Omental fat pad (tissue), 4 donors: Measurements from ENCODE around the gene APOC3. TPM values are rescaled to one million over a fixed set of nuclear protein-coding genes. Genes with fewer than 3 reads are reported as not detected.

Experiments used
- ATAC-seq: fragments of 150-250 bp; one replicate; pipeline ENCODE4 v1.9.1; 2016; ENCODE audit warnings: mild to moderate bottlenecking, moderate library complexity; ENCODE audit not compliant: low FRiP score
- DNase-seq: peaks from one replicate; pipeline ENCODE4 v3.0.0-alpha.2; 2019; ENCODE audit warnings: low spot score
- CTCF ChIP-seq, 3 donors: fragments of 450-650 bp; IDR thresholded peaks; one replicate each; pipeline ENCODE4 v1.5.1; 2016 to 2017; ENCODE audit warnings: antibody characterized with exemption in 3 of 3, mild to moderate bottlenecking in 3 of 3, moderate library complexity in 2 of 3
- total RNA-seq, 4 donors: library from RNA; depleted of rRNA; stranded (reverse); fragments of >200 nt; gene quantifications; one replicate each; pipeline ENCODE4 v1.1.0, GENCODE V29; 2016

Gene APOC3
- total RNA-seq, 4 donors from 2014 or later, result 3.5 TPM; not detected in 3

GRCh38 chr11:116825434-116825833, 4.3 kb upstream of the APOC3 start:
- no peak for ATAC-seq
- DNase-seq, result no peak
- no peak for TF ChIP-seq CTCF (IDR thresholded peaks at IDR 0.05)

DNA sequence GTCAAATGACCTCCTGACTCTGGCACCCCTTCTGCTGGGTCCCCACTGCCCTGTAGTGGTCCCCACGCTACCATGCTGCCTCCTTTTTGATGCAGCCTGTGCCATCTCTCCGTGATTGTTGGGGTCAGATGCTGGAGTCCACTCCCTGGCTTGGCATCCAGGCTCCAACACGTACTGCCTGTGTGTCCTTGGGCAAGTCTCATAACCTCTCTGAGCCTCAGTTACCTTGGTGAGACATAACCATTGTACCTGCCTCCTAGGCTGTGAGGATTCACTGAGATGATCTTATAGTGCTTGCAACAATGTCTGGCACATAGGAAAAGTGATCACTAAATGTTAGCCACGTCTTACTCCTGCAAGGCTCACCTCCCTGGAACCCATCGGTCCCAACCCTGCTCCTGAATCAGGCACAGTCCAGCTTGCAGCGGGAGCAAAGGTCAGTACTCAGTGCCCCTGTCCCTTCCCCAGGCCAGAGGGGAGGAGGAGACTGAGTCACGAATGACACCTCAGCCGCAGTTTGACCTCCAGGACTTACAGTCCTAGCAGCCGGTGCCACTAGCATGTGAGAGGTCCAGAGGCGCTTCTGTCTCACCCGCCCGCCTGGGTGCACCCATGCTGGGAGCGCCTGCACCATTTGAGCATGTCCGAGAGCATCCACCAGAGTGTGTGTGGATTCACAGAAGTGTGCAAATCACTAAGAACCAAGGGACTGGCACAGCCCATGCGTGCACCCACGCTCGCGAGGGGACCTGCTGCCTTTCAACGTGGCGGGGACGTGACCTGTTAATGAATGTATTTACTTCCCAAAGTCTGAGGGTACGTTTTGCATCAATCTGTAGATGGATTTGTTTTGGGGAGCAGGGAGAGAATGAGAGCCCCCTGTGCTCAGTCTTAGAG, 3.6 kb upstream of the APOC3 start:
- ATAC-seq (no peak), DNase-seq (no peak)
- TF ChIP-seq CTCF (IDR thresholded peaks at IDR 0.05), result no peak

- no peak for ATAC-seq
- TF ChIP-seq CTCF (IDR thresholded peaks at IDR 0.05), result no peak
- DNase-seq, result no peak
Observed at GRCh38 chr11:116826751-116827431, 2.8 kb upstream of the APOC3 start.

DNA sequence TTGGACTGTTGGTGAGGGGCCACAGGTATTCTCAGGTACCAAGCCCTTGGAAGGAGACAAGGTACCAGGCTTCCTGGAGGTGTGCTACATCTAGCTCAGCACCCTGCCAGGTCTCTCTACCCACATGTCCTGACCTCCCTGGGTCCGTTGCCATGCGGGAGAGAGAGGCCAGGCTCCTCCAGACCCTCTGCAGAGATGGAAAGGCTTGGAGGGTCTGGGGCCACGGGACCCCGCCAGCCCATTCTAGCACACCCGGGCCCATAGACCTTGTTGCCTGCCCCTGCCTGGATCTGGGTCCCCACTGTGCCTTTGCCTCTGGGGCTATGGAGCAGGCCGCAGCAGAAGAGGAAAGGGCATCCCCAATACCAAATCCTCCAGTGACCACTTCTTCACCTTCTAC, 2.2 kb upstream of the APOC3 start:
- no peak for TF ChIP-seq CTCF (IDR thresholded peaks at IDR 0.05)
- ATAC-seq (no peak), DNase-seq (no peak)

DNA sequence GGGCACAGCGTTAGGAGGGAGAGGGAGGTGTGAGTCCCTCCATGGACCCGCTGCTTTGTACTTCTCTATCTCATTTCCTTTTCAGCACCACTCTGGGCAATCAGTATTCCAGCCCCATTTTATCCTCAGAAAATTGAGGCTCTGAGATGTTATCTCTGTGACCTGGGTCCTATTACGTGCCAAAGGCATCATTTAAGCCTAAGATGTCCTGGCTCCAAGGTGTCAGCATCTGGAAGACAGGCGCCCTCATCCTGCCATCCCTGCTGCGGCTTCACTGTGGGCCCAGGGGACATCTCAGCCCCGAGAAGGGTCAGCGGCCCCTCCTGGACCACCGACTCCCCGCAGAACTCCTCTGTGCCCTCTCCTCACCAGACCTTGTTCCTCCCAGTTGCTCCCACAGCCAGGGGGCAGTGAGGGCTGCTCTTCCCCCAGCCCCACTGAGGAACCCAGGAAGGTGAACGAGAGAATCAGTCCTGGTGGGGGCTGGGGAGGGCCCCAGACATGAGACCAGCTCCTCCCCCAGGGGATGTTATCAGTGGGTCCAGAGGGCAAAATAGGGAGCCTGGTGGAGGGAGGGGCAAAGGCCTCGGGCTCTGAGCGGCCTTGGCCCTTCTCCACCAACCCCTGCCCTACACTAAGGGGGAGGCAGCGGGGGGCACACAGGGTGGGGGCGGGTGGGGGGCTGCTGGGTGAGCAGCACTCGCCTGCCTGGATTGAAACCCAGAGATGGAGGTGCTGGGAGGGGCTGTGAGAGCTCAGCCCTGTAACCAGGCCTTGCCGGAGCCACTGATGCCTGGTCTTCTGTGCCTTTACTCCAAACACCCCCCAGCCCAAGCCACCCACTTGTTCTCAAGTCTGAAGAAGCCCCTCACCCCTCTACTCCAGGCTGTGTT, 829 bp upstream of the APOC3 start:
- ATAC-seq (no peak), DNase-seq (no peak)
- no peak for TF ChIP-seq CTCF (IDR thresholded peaks at IDR 0.05)

GRCh38 chr11:116830184-116830912, 641 bp downstream of the APOC3 start:
- ATAC-seq (no peak), DNase-seq (no peak)
- TF ChIP-seq CTCF (IDR thresholded peaks at IDR 0.05), result no peak
